Measurements from ENCODE around the gene PILRA. TPM values are rescaled to one million over a fixed set of nuclear protein-coding genes. Genes with fewer than 3 reads are reported as not detected.

PILRA gene
- total and polyA plus RNA-seq, 2 experiments from 2014 or later, result 0.38 to 5.3 TPM

- TF ChIP-seq ZNF462 (CRISPR knock-in tag; IDR thresholded peaks at IDR 0.05), result no peak
- TF ChIP-seq ZNF114 (CRISPR knock-in tag; IDR thresholded peaks at IDR 0.05), result no peak
- TF ChIP-seq EZH2 (IDR thresholded peaks at IDR 0.05; ENCODE audit: low read depth, unreplicated experiment), result no peak
- TF ChIP-seq REST (IDR thresholded peaks at IDR 0.05; ENCODE audit: unreplicated experiment), result no peak
- TF ChIP-seq NANOG (IDR thresholded peaks at IDR 0.05; ENCODE audit: borderline replicate concordance), result no peak
- TF ChIP-seq JUNB (IDR thresholded peaks at IDR 0.05; ENCODE audit: unreplicated experiment), result no peak
Measured at GRCh38 chr7:100348805-100349204, 24.5 kb upstream of the PILRA start (continued).

- Mint-ChIP-seq H3K4me1 (peaks cover under 1% of the 10 kb centered on the region; the same call in 2 of the 3 replicates), H3K27me3 (ENCODE audit: insufficient read depth, low read depth, poor library complexity) (peaks cover 11% of the 10 kb centered on the region), H3K9me3 (no peaks in the 10 kb centered on the region), H3K4me3 (no peak overlapping the region), H3K36me3 (ENCODE audit: low read depth) (peaks cover 71% of the 10 kb centered on the region), H3K27ac (no peak overlapping the region)
- Histone ChIP-seq H2AFZ (no peak overlapping the region), H3K4me2 (no peak overlapping the region), H3K4me3 (no peak overlapping the region), H3K79me2 (replicated peaks; ENCODE audit: insufficient read depth) (peaks cover 5% of the 10 kb centered on the region; the same call in 1 of the 2 replicates), H4K20me1 (replicated peaks; ENCODE audit: insufficient read depth) (peaks cover 28% of the 10 kb centered on the region), H3F3A (replicated peaks; ENCODE audit: low read depth) (no peaks in the 10 kb centered on the region), H3K27me3 (ENCODE audit: insufficient read depth) (no peaks in the 10 kb centered on the region), H3K36me3 (ENCODE audit: insufficient read depth) (peaks cover 42% of the 10 kb centered on the region), H3K27ac (ENCODE audit: low read depth) (no peak overlapping the region), H3K9me2 (ENCODE audit: insufficient read depth) (no peaks in the 10 kb centered on the region), H3K4me1 (ENCODE audit: insufficient read depth) (no peaks in the 10 kb centered on the region)
- no peak for DNase-seq (ENCODE audit: low spot score)
- no peak for ATAC-seq
- no peak for TF ChIP-seq CTCF (conservative IDR thresholded peaks at IDR 0.05; ENCODE audit: low read depth in 2 of 2)
Measured at GRCh38 chr7:100349757-100350156, 23.5 kb upstream of the PILRA start.
